Neural progenitor cell (in vitro differentiated cells): ENCODE data around the gene TBP. TPM values are rescaled to one million over a fixed set of nuclear protein-coding genes. Genes with fewer than 3 reads are reported as not detected.

Experiments used
- DNase-seq: peaks from one replicate; pipeline ENCODE4 v3.0.0-alpha.2; 2016; ENCODE audit warnings: low spot score
- H2AFZ ChIP-seq: fragments of 200-600 bp; sonication (generic); replicated peaks from 2 replicates; pipeline ENCODE4 v1.6.1; 2016; ENCODE audit warnings: antibody characterized with exemption
- H3F3A ChIP-seq: fragments of 200-600 bp; sonication (generic); 2 replicates; pipeline ENCODE4 v1.6.1; 2016; ENCODE audit warnings: antibody characterized with exemption, low read depth
- H3K27ac ChIP-seq: fragments of 200-600 bp; sonication (generic); 2 replicates; pipeline ENCODE4 v1.5.1; 2016; ENCODE audit warnings: mild to moderate bottlenecking
- H3K27me3 ChIP-seq: fragments of 200-600 bp; sonication (generic); 2 replicates; pipeline ENCODE4 v1.6.1; 2016; ENCODE audit warnings: mild to moderate bottlenecking, moderate library complexity
- H3K36me3 ChIP-seq: fragments of 200-600 bp; sonication (generic); 2 replicates; pipeline ENCODE4 v1.5.1; 2016
- H3K4me1 ChIP-seq: fragments of 200-600 bp; sonication (generic); 2 replicates; pipeline ENCODE4 v1.6.1; 2016; ENCODE audit warnings: mixed run types
- H3K4me2 ChIP-seq: fragments of 200-600 bp; sonication (generic); 2 replicates; pipeline ENCODE4 v1.6.1; 2016
- H3K4me3 ChIP-seq: fragments of 200-600 bp; sonication (generic); 2 replicates; pipeline ENCODE4 v1.5.1; 2016
- H3K79me2 ChIP-seq: fragments of 200-600 bp; sonication (generic); 2 replicates; pipeline ENCODE4 v1.6.1; 2016; ENCODE audit warnings: low read depth
- H3K9ac ChIP-seq: fragments of 200-600 bp; sonication (generic); 2 replicates; pipeline ENCODE4 v1.6.1; 2016
- H3K9me3 ChIP-seq: fragments of 200-600 bp; sonication (generic); 2 replicates; pipeline ENCODE4 v1.5.1; 2016; ENCODE audit warnings: low read depth
- H4K20me1 ChIP-seq: fragments of 200-600 bp; sonication (generic); 2 replicates; pipeline ENCODE4 v1.6.1; 2016; ENCODE audit warnings: low read depth
- H3K27ac Mint-ChIP-seq: 3 replicates; pipeline ENCODE4 v1.8.0; 2021; ENCODE audit warnings: mixed read lengths
- H3K27me3 Mint-ChIP-seq: 2 replicates; pipeline ENCODE4 v1.8.0; 2022; ENCODE audit warnings: low read depth, mild to moderate bottlenecking, inconsistent platforms, moderate library complexity, mixed read lengths; ENCODE audit not compliant: insufficient read depth
- H3K36me3 Mint-ChIP-seq: 3 replicates; pipeline ENCODE4 v1.8.0; 2021; ENCODE audit warnings: mixed read lengths
- H3K4me1 Mint-ChIP-seq: 3 replicates; pipeline ENCODE4 v1.8.0; 2021; ENCODE audit warnings: mixed read lengths
- H3K4me3 Mint-ChIP-seq: 3 replicates; pipeline ENCODE4 v1.8.0; 2021; ENCODE audit warnings: mild to moderate bottlenecking, moderate library complexity, mixed read lengths
- H3K9me3 Mint-ChIP-seq: 3 replicates; pipeline ENCODE4 v1.8.0; 2020; ENCODE audit warnings: mixed read lengths
- EZH2 ChIP-seq: fragments of 200-600 bp; sonication (generic); IDR thresholded peaks from 2 replicates; pipeline ENCODE4 v1.6.1; 2017; ENCODE audit warnings: antibody characterized with exemption, mild to moderate bottlenecking, moderate library complexity
- EZH2phosphoT487 ChIP-seq: fragments of 200-600 bp; sonication (generic); IDR thresholded peaks from 2 replicates; pipeline ENCODE4 v1.6.1; 2017; ENCODE audit warnings: antibody characterized with exemption
- total RNA-seq: library from RNA; depleted of rRNA; stranded (reverse); fragments of >200 nt; gene quantifications from 2 replicates; pipeline ENCODE4 v1.2.3, GENCODE V29; 2015; ENCODE audit warnings: low replicate concordance
- TF ChIP-seq, protein P1 (sequence below): fragments of 200-600 bp; sonication (generic); IDR thresholded peaks from 2 replicates; pipeline ENCODE4 v1.5.1; 2017; ENCODE audit warnings: antibody characterized with exemption, mild to moderate bottlenecking

Gene TBP
- 23.0 and 27.1 TPM in 2 replicates for total RNA-seq

DNA sequence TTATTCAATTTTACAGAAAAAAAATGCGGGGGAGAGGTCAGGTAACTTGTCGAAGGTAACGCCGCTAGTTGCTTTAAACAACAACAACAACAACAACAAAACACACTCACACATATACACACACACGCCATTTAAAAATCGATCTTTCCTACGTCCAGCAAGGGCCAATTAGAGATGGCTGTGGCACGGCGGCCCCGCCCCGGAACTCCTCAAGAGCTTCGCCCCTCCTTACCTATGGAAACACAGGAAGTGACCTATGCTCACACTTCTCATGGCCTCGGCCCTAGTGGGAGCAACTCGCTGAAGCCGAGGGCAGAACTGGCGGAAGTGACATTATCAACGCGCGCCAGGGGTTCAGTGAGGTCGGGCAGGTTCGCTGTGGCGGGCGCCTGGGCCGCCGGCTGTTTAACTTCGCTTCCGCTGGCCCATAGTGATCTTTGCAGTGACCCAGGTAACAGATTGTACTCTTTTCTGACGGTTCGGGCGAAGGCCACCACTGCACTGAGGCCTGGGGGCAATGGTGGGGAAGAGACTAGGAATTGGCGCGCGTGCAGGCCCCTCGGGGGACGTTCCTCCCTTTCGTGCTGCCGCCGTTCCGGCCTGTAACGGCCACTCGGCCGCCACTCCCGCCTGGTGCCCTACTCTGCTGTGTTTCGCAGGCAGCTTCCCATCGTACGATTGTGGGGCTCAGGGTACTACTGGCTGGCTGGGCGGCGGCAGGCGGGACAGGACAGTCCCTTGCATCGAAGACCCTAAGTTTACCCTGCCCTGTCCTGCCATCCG is at the start of gene TBP:
TBP (plus strand) TSS at position 357 of the 783 bp plus-strand sequence. CDS start 2,661 bp downstream, outside the sequence.
- TF ChIP-seq EZH2 (no peak), EZH2phosphoT487 (no peak)
- TF ChIP-seq, protein P1, sequence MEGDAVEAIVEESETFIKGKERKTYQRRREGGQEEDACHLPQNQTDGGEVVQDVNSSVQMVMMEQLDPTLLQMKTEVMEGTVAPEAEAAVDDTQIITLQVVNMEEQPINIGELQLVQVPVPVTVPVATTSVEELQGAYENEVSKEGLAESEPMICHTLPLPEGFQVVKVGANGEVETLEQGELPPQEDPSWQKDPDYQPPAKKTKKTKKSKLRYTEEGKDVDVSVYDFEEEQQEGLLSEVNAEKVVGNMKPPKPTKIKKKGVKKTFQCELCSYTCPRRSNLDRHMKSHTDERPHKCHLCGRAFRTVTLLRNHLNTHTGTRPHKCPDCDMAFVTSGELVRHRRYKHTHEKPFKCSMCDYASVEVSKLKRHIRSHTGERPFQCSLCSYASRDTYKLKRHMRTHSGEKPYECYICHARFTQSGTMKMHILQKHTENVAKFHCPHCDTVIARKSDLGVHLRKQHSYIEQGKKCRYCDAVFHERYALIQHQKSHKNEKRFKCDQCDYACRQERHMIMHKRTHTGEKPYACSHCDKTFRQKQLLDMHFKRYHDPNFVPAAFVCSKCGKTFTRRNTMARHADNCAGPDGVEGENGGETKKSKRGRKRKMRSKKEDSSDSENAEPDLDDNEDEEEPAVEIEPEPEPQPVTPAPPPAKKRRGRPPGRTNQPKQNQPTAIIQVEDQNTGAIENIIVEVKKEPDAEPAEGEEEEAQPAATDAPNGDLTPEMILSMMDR: no peak
- H3K36me3 Mint-ChIP-seq: peaks cover 2% of the 10 kb centered on the region
- peak; percentile 99 for DNase-seq
- Histone ChIP-seq H3K4me3 (peak within 1 kb of the TSS; percentile 95), H3K27me3 (no peaks in the 10 kb centered on the region), H3K4me2 (peak within 1 kb of the TSS; percentile 99), H3K27ac (peak within 1 kb of the TSS; percentile 42), H2AFZ (peak within 1 kb of the TSS; percentile 94), H3K9me3 (no peaks in the 10 kb centered on the region), H3K9ac (peak within 1 kb of the TSS; percentile 92), H4K20me1 (peaks cover 48% of the 10 kb centered on the region), H3K79me2 (peaks cover 80% of the 10 kb centered on the region), H3K36me3 (no peaks in the 10 kb centered on the region), H3K4me1 (peaks cover 23% of the 10 kb centered on the region), H3F3A (peaks cover 13% of the 10 kb centered on the region)
- no peak within 1 kb of the TSS for H3K27ac Mint-ChIP-seq
- H3K4me1 Mint-ChIP-seq: peaks cover 15% of the 10 kb centered on the region
- no peaks in the 10 kb centered on the region for H3K9me3 Mint-ChIP-seq
- H3K4me3 Mint-ChIP-seq: no peak within 1 kb of the TSS
- no peaks in the 10 kb centered on the region for H3K27me3 Mint-ChIP-seq

GRCh38 chr6:170504479-170504878 is 49.7 kb upstream of the TBP start:
- no peaks in the 10 kb centered on the region for H3K79me2 ChIP-seq
- DNase-seq: no peak
- H3K4me3 ChIP-seq: no peak overlapping the region
- Mint-ChIP-seq H3K27ac (no peak overlapping the region), H3K9me3 (peaks cover 29% of the 10 kb centered on the region), H3K4me3 (no peak overlapping the region), H3K4me1 (no peaks in the 10 kb centered on the region), H3K36me3 (peaks cover 6% of the 10 kb centered on the region), H3K27me3 (peaks cover 13% of the 10 kb centered on the region)
- TF ChIP-seq EZH2phosphoT487 (no peak), EZH2 (no peak)
- TF ChIP-seq, protein P1: no peak
- H3K4me2 ChIP-seq: no peak overlapping the region
- H2AFZ ChIP-seq: no peak overlapping the region
- no peak overlapping the region for H3K9ac ChIP-seq
- peaks cover 11% of the 10 kb centered on the region for H3K27me3 ChIP-seq
- H3K9me3 ChIP-seq: no peaks in the 10 kb centered on the region
- H3K36me3 ChIP-seq: no peaks in the 10 kb centered on the region
- H4K20me1 ChIP-seq: no peaks in the 10 kb centered on the region
- H3K27ac ChIP-seq: no peak overlapping the region
- no peaks in the 10 kb centered on the region for H3K4me1 ChIP-seq
- no peaks in the 10 kb centered on the region for H3F3A ChIP-seq

DNA sequence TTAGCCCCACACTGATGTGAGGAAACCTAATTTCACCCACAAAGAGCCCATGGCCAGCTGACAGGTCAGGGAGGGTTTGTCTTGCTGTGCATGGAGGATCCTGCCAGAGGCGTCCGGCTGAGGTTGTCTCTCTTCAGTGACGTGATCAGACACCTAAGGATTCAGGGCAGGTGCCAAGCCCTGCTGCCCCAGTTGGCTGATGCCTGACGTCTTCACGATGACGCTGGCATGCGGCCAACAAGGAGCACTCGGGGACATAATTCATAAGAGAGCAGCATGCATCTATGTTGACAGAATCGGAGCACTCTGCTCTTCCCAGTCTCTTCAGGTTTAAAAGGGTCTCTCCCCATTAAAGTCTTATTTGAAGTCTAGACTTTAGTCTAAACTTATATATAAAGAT is 48.9 kb upstream of the TBP start:
- H3K4me1 ChIP-seq: no peaks in the 10 kb centered on the region
- no peak overlapping the region for H3K4me3 ChIP-seq
- Mint-ChIP-seq H3K4me3 (no peak overlapping the region), H3K9me3 (peaks cover 28% of the 10 kb centered on the region), H3K27ac (no peak overlapping the region), H3K4me1 (no peaks in the 10 kb centered on the region), H3K36me3 (peaks cover 6% of the 10 kb centered on the region), H3K27me3 (peaks cover 7% of the 10 kb centered on the region)
- no peak overlapping the region for H3K4me2 ChIP-seq
- H4K20me1 ChIP-seq: no peaks in the 10 kb centered on the region
- H3K9ac ChIP-seq: no peak overlapping the region
- no peak for DNase-seq
- peaks cover 11% of the 10 kb centered on the region for H3K27me3 ChIP-seq
- no peak for TF ChIP-seq EZH2phosphoT487
- TF ChIP-seq, protein P1: no peak
- TF ChIP-seq EZH2: no peak
- H3K36me3 ChIP-seq: no peaks in the 10 kb centered on the region
- H3K9me3 ChIP-seq: no peaks in the 10 kb centered on the region
- H3F3A ChIP-seq: no peaks in the 10 kb centered on the region
- no peak overlapping the region for H2AFZ ChIP-seq
- no peak overlapping the region for H3K27ac ChIP-seq
- H3K79me2 ChIP-seq: no peaks in the 10 kb centered on the region
